ENCODE results near the gene GSDMA.

DNA sequence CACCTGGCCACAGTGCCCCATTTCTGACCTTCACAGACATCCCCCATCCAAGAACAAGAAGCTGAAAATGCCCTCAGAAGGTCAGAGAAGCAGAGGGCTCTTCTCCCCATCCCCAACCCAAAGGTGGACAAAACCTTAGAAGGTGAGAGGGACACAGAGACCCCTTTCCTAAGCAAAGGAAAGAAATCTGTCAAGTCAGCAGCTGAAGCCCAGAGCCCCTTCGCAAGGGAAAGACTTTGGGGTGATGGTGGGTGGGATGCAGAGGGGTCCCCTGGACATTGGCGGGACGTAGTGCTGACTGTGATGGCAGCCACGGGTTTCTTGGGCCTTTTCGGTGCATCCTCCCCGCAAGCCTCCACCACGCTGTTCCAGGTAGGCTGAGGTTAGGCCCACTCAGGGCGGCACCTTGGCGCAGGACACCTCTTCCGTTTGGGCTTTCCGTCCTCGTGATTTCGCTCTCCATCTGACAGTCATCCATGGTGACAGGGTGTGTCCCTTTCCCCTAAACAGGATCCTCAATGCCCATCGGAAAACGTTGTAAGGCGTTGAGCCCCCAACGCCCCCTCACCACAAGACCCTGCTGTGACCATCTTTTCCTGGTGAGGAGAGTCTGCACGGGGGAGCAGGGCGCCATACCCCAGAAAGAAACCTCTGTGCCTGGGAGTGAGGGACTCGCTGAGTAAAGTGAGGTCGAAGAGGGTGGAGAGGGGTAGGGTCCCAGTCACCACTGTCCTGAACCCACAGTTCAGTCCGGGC is 10.7 kb upstream of the GSDMA start:
- TF ChIP-seq, protein P1, sequence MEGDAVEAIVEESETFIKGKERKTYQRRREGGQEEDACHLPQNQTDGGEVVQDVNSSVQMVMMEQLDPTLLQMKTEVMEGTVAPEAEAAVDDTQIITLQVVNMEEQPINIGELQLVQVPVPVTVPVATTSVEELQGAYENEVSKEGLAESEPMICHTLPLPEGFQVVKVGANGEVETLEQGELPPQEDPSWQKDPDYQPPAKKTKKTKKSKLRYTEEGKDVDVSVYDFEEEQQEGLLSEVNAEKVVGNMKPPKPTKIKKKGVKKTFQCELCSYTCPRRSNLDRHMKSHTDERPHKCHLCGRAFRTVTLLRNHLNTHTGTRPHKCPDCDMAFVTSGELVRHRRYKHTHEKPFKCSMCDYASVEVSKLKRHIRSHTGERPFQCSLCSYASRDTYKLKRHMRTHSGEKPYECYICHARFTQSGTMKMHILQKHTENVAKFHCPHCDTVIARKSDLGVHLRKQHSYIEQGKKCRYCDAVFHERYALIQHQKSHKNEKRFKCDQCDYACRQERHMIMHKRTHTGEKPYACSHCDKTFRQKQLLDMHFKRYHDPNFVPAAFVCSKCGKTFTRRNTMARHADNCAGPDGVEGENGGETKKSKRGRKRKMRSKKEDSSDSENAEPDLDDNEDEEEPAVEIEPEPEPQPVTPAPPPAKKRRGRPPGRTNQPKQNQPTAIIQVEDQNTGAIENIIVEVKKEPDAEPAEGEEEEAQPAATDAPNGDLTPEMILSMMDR (IDR thresholded peaks at IDR 0.05), result no peak
- TF ChIP-seq POLR2A (IDR thresholded peaks at IDR 0.05), result no peak
